Measurements from ENCODE around the gene CCDC28A.
A peak's percentile ranks its signal among the peaks of the same experiment; 100 is the strongest.
"Not testable (repeated sequence)": the region's sequence is repeated elsewhere in the genome, so short reads cannot be mapped to it uniquely, and the experiment has no call there.

The CCDC28A gene

GRCh38 chr6:138773177-138774091, at the start of gene CCDC28A:
Gene CCDC28A, plus strand, starts transcription at chr6:138773769. Its CDS starts 2,352 bp downstream, at chr6:138776121.
- DNase-seq (ENCODE audit: low read depth) = peak; percentile 88

- DNase-seq (ENCODE audit: low read depth) = no peak
Measured at GRCh38 chr6:138724015-138724414, 49.6 kb upstream of the CCDC28A start.

- DNase-seq (ENCODE audit: low read depth) = no peak
Measured at GRCh38 chr6:138726066-138726756, 47.4 kb upstream of the CCDC28A start.

- DNase-seq (ENCODE audit: low read depth) = no peak
Measured at GRCh38 chr6:138726757-138727097, 46.8 kb upstream of the CCDC28A start.

GRCh38 chr6:138727182-138727581, 46.4 kb upstream of the CCDC28A start:
- no peak for DNase-seq (ENCODE audit: low read depth)

- DNase-seq (ENCODE audit: low read depth) = no peak
Measured at GRCh38 chr6:138728662-138729061, 44.9 kb upstream of the CCDC28A start.

- DNase-seq (ENCODE audit: low read depth) = not testable (repeated sequence)
Measured at GRCh38 chr6:138730037-138730436, 43.5 kb upstream of the CCDC28A start.

GRCh38 chr6:138734585-138734984, 39.0 kb upstream of the CCDC28A start:
- no peak for DNase-seq (ENCODE audit: low read depth)

GRCh38 chr6:138736640-138737039, 36.9 kb upstream of the CCDC28A start:
- DNase-seq (ENCODE audit: low read depth) = no peak

- no peak for DNase-seq (ENCODE audit: low read depth)
Measured at GRCh38 chr6:138752017-138752416, 21.6 kb upstream of the CCDC28A start.

- DNase-seq (ENCODE audit: low read depth) = no peak
Measured at GRCh38 chr6:138757136-138757535, 16.4 kb upstream of the CCDC28A start.

- DNase-seq (ENCODE audit: low read depth) = no peak
Measured at GRCh38 chr6:138765896-138766655, 7.5 kb upstream of the CCDC28A start.

GRCh38 chr6:138769102-138769676, 4.4 kb upstream of the CCDC28A start:
- no peak for DNase-seq (ENCODE audit: low read depth)

- no peak for DNase-seq (ENCODE audit: low read depth)
Measured at GRCh38 chr6:138772596-138773176, 883 bp upstream of the CCDC28A start.

GRCh38 chr6:138774370-138774769, 801 bp downstream of the CCDC28A start:
- no peak for DNase-seq (ENCODE audit: low read depth)

GRCh38 chr6:138776659-138777058, 3.1 kb downstream of the CCDC28A start:
- DNase-seq (ENCODE audit: low read depth) = no peak

GRCh38 chr6:138778331-138778730, 4.8 kb downstream of the CCDC28A start:
- no peak for DNase-seq (ENCODE audit: low read depth)

GRCh38 chr6:138782243-138782642, 8.7 kb downstream of the CCDC28A start:
- no peak for DNase-seq (ENCODE audit: low read depth)

- DNase-seq (ENCODE audit: low read depth) = no peak
Measured at GRCh38 chr6:138785079-138785478, 11.5 kb downstream of the CCDC28A start.

GRCh38 chr6:138785980-138786379, 12.4 kb downstream of the CCDC28A start:
- no peak for DNase-seq (ENCODE audit: low read depth)

- no peak for DNase-seq (ENCODE audit: low read depth)
Measured at GRCh38 chr6:138787138-138787537, 13.6 kb downstream of the CCDC28A start.

Data from GM04504 (cell line).